DMS 273 (cell line): ENCODE measurements around the gene CCND2.
"Not testable (repeated sequence)": the region's sequence is repeated elsewhere in the genome, so short reads cannot be mapped to it uniquely, and the experiment has no call there.

Experiments used
- DNase-seq: peaks from one replicate; lab custom pipeline; 2025; ENCODE audit not compliant: unreplicated experiment; lab: John Stamatoyannopoulos, UW

The CCND2 gene

GRCh38 chr12:4273652-4274395 is at the start of gene CCND2:
TSS of gene CCND2 (plus strand) at chr12:4273762. CDS start at chr12:4274041, 279 bp downstream.
- peak; percentile 54 for DNase-seq

GRCh38 chr12:4224206-4224889 is 49.2 kb upstream of the CCND2 start:
- DNase-seq = no peak

- no peak for DNase-seq
Measured at GRCh38 chr12:4225571-4225970, 48.0 kb upstream of the CCND2 start.

- DNase-seq = no peak
Measured at GRCh38 chr12:4227046-4227445, 46.5 kb upstream of the CCND2 start.

- DNase-seq = no peak
Measured at GRCh38 chr12:4228122-4228580, 45.4 kb upstream of the CCND2 start.

GRCh38 chr12:4230526-4230925 is 43.0 kb upstream of the CCND2 start:
- no peak for DNase-seq

GRCh38 chr12:4238577-4238976 is 35.0 kb upstream of the CCND2 start:
- no peak for DNase-seq

- DNase-seq = no peak
Measured at GRCh38 chr12:4239746-4240145, 33.8 kb upstream of the CCND2 start.

GRCh38 chr12:4240161-4240783 is 33.3 kb upstream of the CCND2 start:
- no peak for DNase-seq

- no peak for DNase-seq
Measured at GRCh38 chr12:4240981-4241380, 32.6 kb upstream of the CCND2 start.

GRCh38 chr12:4241592-4241991 is 32.0 kb upstream of the CCND2 start:
- no peak for DNase-seq

GRCh38 chr12:4242595-4242994 is 31.0 kb upstream of the CCND2 start:
- DNase-seq = no peak

GRCh38 chr12:4243091-4243490 is 30.5 kb upstream of the CCND2 start:
- DNase-seq = no peak

GRCh38 chr12:4243491-4244100 is 30.0 kb upstream of the CCND2 start:
- not testable (repeated sequence) for DNase-seq

- DNase-seq = no peak
Measured at GRCh38 chr12:4244868-4245267, 28.7 kb upstream of the CCND2 start.

GRCh38 chr12:4245446-4245845 is 28.1 kb upstream of the CCND2 start:
- DNase-seq = no peak

- DNase-seq = no peak
Measured at GRCh38 chr12:4246116-4246515, 27.4 kb upstream of the CCND2 start.

GRCh38 chr12:4250691-4251090 is 22.9 kb upstream of the CCND2 start:
- DNase-seq = no peak

GRCh38 chr12:4251216-4251891 is 22.2 kb upstream of the CCND2 start:
- DNase-seq = no peak

GRCh38 chr12:4251967-4252366 is 21.6 kb upstream of the CCND2 start:
- no peak for DNase-seq

GRCh38 chr12:4252601-4253000 is 21.0 kb upstream of the CCND2 start:
- DNase-seq = no peak
